Neuron (in vitro differentiated cells): Measurements from ENCODE around the gene RAB3GAP2.
"Not testable (repeated sequence)": the region's sequence is repeated elsewhere in the genome, so short reads cannot be mapped to it uniquely, and the experiment has no call there.

Experiments used
- H2AFZ ChIP-seq: one replicate; pipeline ENCODE4 v1.6.1; 2013; ENCODE audit warnings: low read depth, mild to moderate bottlenecking, inconsistent platforms, low read length, moderate library complexity
- H3K27me3 ChIP-seq: one replicate; pipeline ENCODE4 v1.6.1; 2013; ENCODE audit warnings: low read length; ENCODE audit not compliant: insufficient read depth
- H3K36me3 ChIP-seq: one replicate; pipeline ENCODE4 v1.6.1; 2013; ENCODE audit warnings: low read length; ENCODE audit not compliant: insufficient read depth
- H3K4me1 ChIP-seq: one replicate; pipeline ENCODE4 v1.6.1; 2013; ENCODE audit warnings: low read length; ENCODE audit not compliant: insufficient read depth
- H3K4me3 ChIP-seq: 2 replicates; pipeline ENCODE4 v1.5.1; 2013; ENCODE audit warnings: mild to moderate bottlenecking, low read length, moderate library complexity
- H3K9me3 ChIP-seq: one replicate; pipeline ENCODE4 v1.6.1; 2013; ENCODE audit warnings: low read length

The RAB3GAP2 gene

GRCh38 chr1:220222939-220223338, 49.3 kb downstream of the RAB3GAP2 start:
- no peaks in the 10 kb centered on the region for H3K9me3 ChIP-seq
- H2AFZ ChIP-seq, result no peak overlapping the region
- H3K36me3 ChIP-seq, result no peaks in the 10 kb centered on the region
- H3K4me1 ChIP-seq, result peaks cover 4% of the 10 kb centered on the region
- no peak overlapping the region for H3K4me3 ChIP-seq
- H3K27me3 ChIP-seq, result no peaks in the 10 kb centered on the region

GRCh38 chr1:220221670-220222069, 50.6 kb downstream of the RAB3GAP2 start:
- peaks cover 4% of the 10 kb centered on the region for H3K4me1 ChIP-seq
- H2AFZ ChIP-seq, result no peak overlapping the region
- H3K4me3 ChIP-seq, result no peak overlapping the region
- H3K9me3 ChIP-seq, result no peaks in the 10 kb centered on the region
- no peaks in the 10 kb centered on the region for H3K27me3 ChIP-seq
- H3K36me3 ChIP-seq, result no peaks in the 10 kb centered on the region

- Histone ChIP-seq H3K4me1 (peaks cover 4% of the 10 kb centered on the region), H3K36me3 (no peaks in the 10 kb centered on the region), H3K9me3 (no peaks in the 10 kb centered on the region), H2AFZ (no peak overlapping the region), H3K4me3 (no peak overlapping the region), H3K27me3 (no peaks in the 10 kb centered on the region)
These were observed 51.0 kb downstream of the RAB3GAP2 start for GRCh38 chr1:220221269-220221668.

- not testable (repeated sequence) for H3K9me3 ChIP-seq, H2AFZ ChIP-seq, H3K36me3 ChIP-seq, H3K27me3 ChIP-seq, H3K4me3 ChIP-seq, H3K4me1 ChIP-seq
These were observed 51.6 kb downstream of the RAB3GAP2 start for GRCh38 chr1:220220699-220221040.

GRCh38 chr1:220219865-220220698, 52.2 kb downstream of the RAB3GAP2 start:
- H3K9me3 ChIP-seq, result no peaks in the 10 kb centered on the region
- H3K4me3 ChIP-seq, result no peak overlapping the region
- no peaks in the 10 kb centered on the region for H3K36me3 ChIP-seq
- peaks cover 4% of the 10 kb centered on the region for H3K4me1 ChIP-seq
- no peak overlapping the region for H2AFZ ChIP-seq
- H3K27me3 ChIP-seq, result no peaks in the 10 kb centered on the region

- Histone ChIP-seq H3K36me3 (no peaks in the 10 kb centered on the region), H3K4me3 (no peak overlapping the region), H3K9me3 (no peaks in the 10 kb centered on the region), H3K27me3 (no peaks in the 10 kb centered on the region), H2AFZ (no peak overlapping the region), H3K4me1 (peaks cover 4% of the 10 kb centered on the region)
These were observed 53.2 kb downstream of the RAB3GAP2 start for GRCh38 chr1:220219136-220219442.

- H3K4me1 ChIP-seq, H3K36me3 ChIP-seq, H3K9me3 ChIP-seq, H3K4me3 ChIP-seq, H3K27me3 ChIP-seq, H2AFZ ChIP-seq: not testable (repeated sequence)
These were observed 53.7 kb downstream of the RAB3GAP2 start for GRCh38 chr1:220218397-220219135.

GRCh38 chr1:220217383-220217988, 54.8 kb downstream of the RAB3GAP2 start:
- peaks cover 4% of the 10 kb centered on the region for H3K4me1 ChIP-seq

GRCh38 chr1:220213382-220213983, 58.8 kb downstream of the RAB3GAP2 start:
- Histone ChIP-seq H3K36me3 (peaks cover 13% of the 10 kb centered on the region), H2AFZ (no peak overlapping the region), H3K4me1 (no peaks in the 10 kb centered on the region), H3K27me3 (no peaks in the 10 kb centered on the region), H3K9me3 (no peaks in the 10 kb centered on the region), H3K4me3 (no peak overlapping the region)

More at GRCh38 chr1:220217383-220217988, 54.8 kb downstream of the RAB3GAP2 start:
- H2AFZ ChIP-seq, result no peak overlapping the region
- H3K36me3 ChIP-seq, result no peaks in the 10 kb centered on the region
- H3K27me3 ChIP-seq, result no peaks in the 10 kb centered on the region
- H3K4me3 ChIP-seq, result no peak overlapping the region
- H3K9me3 ChIP-seq, result no peaks in the 10 kb centered on the region

- Histone ChIP-seq H3K9me3 (peaks cover 7% of the 10 kb centered on the region), H3K4me1 (no peaks in the 10 kb centered on the region), H2AFZ (no peak overlapping the region), H3K36me3 (peaks cover 45% of the 10 kb centered on the region), H3K27me3 (no peaks in the 10 kb centered on the region), H3K4me3 (no peak overlapping the region)
These were observed 64.8 kb downstream of the RAB3GAP2 start for GRCh38 chr1:220207411-220207810.

GRCh38 chr1:220204758-220205157, 67.5 kb downstream of the RAB3GAP2 start:
- not testable (repeated sequence) for H3K4me1 ChIP-seq, H2AFZ ChIP-seq, H3K27me3 ChIP-seq, H3K9me3 ChIP-seq, H3K4me3 ChIP-seq
- H3K36me3 ChIP-seq, result peaks cover 60% of the 10 kb centered on the region

- peaks cover 61% of the 10 kb centered on the region for H3K36me3 ChIP-seq
These were observed 68.4 kb downstream of the RAB3GAP2 start for GRCh38 chr1:220203816-220204215.

More at GRCh38 chr1:220203816-220204215, 68.4 kb downstream of the RAB3GAP2 start:
- H3K9me3 ChIP-seq, result peaks cover 7% of the 10 kb centered on the region
- H3K27me3 ChIP-seq, result no peaks in the 10 kb centered on the region
- H3K4me1 ChIP-seq, result no peaks in the 10 kb centered on the region
- H3K4me3 ChIP-seq, result no peak overlapping the region
- H2AFZ ChIP-seq, result no peak overlapping the region
